HEK293T (cell line): ENCODE measurements around the gene COL27A1.

Experiments
- ARNT ChIP-seq: fragments of 450-650 bp; IDR thresholded peaks from 2 replicates; pipeline ENCODE4 v1.6.1; 2017; ENCODE audit warnings: mild to moderate bottlenecking
- BHLHE40 ChIP-seq: fragments of 450-650 bp; IDR thresholded peaks from 2 replicates; pipeline ENCODE4 v1.6.1; 2016; ENCODE audit warnings: mild to moderate bottlenecking, moderate library complexity, borderline replicate concordance
- FOXA1 ChIP-seq: fragments of 450-650 bp; IDR thresholded peaks from 2 replicates; pipeline ENCODE4 v1.6.1; 2016; ENCODE audit warnings: mild to moderate bottlenecking
- FOXK2 ChIP-seq: fragments of 450-650 bp; IDR thresholded peaks from 2 replicates; pipeline ENCODE4 v1.6.1; 2016; ENCODE audit warnings: mild to moderate bottlenecking
- FOXM1 ChIP-seq: fragments of 450-650 bp; IDR thresholded peaks from 2 replicates; pipeline ENCODE4 v1.6.1; 2017; ENCODE audit warnings: mild to moderate bottlenecking, borderline replicate concordance
- L3MBTL2 ChIP-seq: fragments of 450-650 bp; conservative IDR thresholded peaks from 2 replicates; pipeline ENCODE4 v1.6.1; 2016; ENCODE audit warnings: mild to moderate bottlenecking
- SP1 ChIP-seq: fragments of 450-650 bp; IDR thresholded peaks from 2 replicates; pipeline ENCODE4 v1.6.1; 2017

DNA sequence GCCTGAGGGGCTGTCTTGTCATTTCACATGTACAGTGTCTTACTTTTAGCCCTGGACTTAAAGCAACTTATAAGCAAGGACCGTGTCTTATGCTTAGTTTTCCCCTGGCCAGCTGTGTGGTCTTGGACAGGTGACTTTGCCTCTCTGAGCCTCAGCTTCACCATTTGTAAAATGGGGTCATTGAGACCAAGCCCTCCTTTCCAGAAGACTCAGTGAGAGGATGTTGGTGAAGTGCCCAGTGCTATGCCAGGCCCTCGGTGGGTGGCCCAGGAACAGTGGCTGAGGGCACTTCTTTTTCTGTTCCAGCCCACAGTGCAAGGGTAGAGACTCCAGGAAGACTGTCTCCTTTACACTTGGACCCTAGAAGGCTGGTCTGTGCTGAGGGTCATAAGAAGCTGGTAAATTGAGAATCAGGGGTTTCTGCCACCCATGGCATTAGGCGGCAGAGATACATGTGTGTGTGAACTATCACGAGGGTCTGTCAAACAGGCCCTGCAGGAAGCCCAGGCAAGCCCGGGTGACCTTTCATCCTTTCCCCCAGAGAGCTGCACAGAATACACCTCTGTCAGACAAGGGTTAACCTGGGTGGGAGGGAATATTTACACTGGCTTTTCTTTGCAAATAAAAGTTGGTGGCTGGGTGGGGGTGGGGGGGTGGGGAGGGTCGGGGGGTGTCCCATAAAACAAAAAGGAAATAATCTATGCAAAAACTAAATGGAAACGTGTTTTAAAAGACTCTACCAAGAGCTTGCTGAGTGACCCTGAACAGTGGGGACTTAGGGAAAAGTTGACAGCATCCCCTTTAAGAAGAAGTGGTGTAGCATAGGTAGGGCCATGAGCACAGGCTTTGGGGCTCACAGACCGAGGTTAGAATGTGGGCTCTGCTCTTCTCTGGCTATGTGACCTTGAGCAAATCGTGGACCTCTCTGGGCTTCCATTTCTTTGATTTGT, 35.8 kb upstream of the COL27A1 start:
- TF ChIP-seq FOXM1: no peak
- no peak for TF ChIP-seq SP1
- TF ChIP-seq FOXA1: no peak
- no peak for TF ChIP-seq ARNT
- TF ChIP-seq BHLHE40: no peak
- no peak for TF ChIP-seq FOXK2
- no peak for TF ChIP-seq L3MBTL2
